Prostate gland (tissue), 2 donors: ENCODE results near the gene TPO. TPM values are rescaled to one million over a fixed set of nuclear protein-coding genes. Genes with fewer than 3 reads are reported as not detected.

ENCODE experiments used
- DNase-seq: peaks from one replicate; pipeline ENCODE4 v3.0.0-alpha.2; 2019; ENCODE audit warnings: low spot score
- H3K27ac ChIP-seq, 2 donors: fragments of 200-600 bp; sonication (generic); 2 replicates each; pipeline ENCODE4 v1.5.1; 2017 to 2019
- H3K27me3 ChIP-seq: fragments of 200-600 bp; sonication (generic); replicated peaks from 2 replicates; pipeline ENCODE4 v1.5.1; 2019; ENCODE audit not compliant: insufficient read depth
- H3K36me3 ChIP-seq, 2 donors: fragments of 200-600 bp; sonication (generic); 1 replicate in 1 of 2; 2 replicates in 1 of 2; pipeline versions ENCODE4 v1.5.1 to v1.8.1; 2017 to 2019
- H3K4me1 ChIP-seq: fragments of 200-600 bp; sonication (generic); replicated peaks from 2 replicates; pipeline ENCODE4 v1.5.1; 2019
- H3K4me3 ChIP-seq, 2 donors: fragments of 200-600 bp; sonication (generic); 2 replicates each; pipeline ENCODE4 v1.5.1; 2017 to 2019
- H3K9me3 ChIP-seq: fragments of 200-600 bp; sonication (generic); 2 replicates; pipeline ENCODE4 v1.5.1; 2017
- CTCF ChIP-seq, 4 experiments: fragments of 200-600 bp in 2 of 4; fragments of 450-650 bp in 2 of 4; sonication (generic) in 2 of 4; IDR thresholded peaks; 1 replicate in 3 of 4; 2 replicates in 1 of 4; pipeline ENCODE4 v1.5.1; 2016 to 2019; ENCODE audit warnings: antibody characterized with exemption in 4 of 4, mild to moderate bottlenecking in 2 of 4, moderate library complexity in 2 of 4
- POLR2A ChIP-seq: fragments of 450-650 bp; IDR thresholded peaks from one replicate; pipeline ENCODE4 v1.6.1; 2016; ENCODE audit warnings: antibody characterized with exemption, mild to moderate bottlenecking
- POLR2AphosphoS5 ChIP-seq: sonication (generic); formaldehyde crosslinking; IDR thresholded peaks from one replicate; pipeline ENCODE4 v1.6.1; 2017; ENCODE audit warnings: antibody characterized with exemption
- WGBS: methylation state at CpG from one replicate; pipeline ENCODE4 v1.1.5; 2018; 5-methylcytosine and 5-hydroxymethylcytosine counted together
- intact Hi-C: fragments of 100-400 bp; cut with DNase I; formaldehyde crosslinking; loops from one replicate; pipeline ENCODE4 v1.14.2; 2022
- total RNA-seq, 2 donors: library from RNA; depleted of rRNA; stranded (reverse); fragments of >200 nt; gene quantifications; one replicate each; pipeline ENCODE4 v1.1.0, GENCODE V29; 2016

Gene TPO
- total RNA-seq, 2 donors from 2014 or later: 0.82 to 1.4 TPM

- TF ChIP-seq POLR2AphosphoS5: no peak
- no peak for TF ChIP-seq CTCF (IDR thresholded peaks at IDR 0.05)
- TF ChIP-seq POLR2A: no peak
- DNase-seq: no peak
- Histone ChIP-seq H3K9me3 (no peaks in the 10 kb centered on the region), H3K4me3 (no peak overlapping the region), H3K36me3 (no peaks in the 10 kb centered on the region), H3K27me3 (no peaks in the 10 kb centered on the region), H3K27ac (no peak overlapping the region), H3K4me1 (no peaks in the 10 kb centered on the region)
- intact Hi-C loops: no loop called here
- 73% methylated on average over 7 of the region's 7 CpGs for WGBS
Observed at GRCh38 chr2:1498176-1498575, 84.9 kb downstream of the TPO start.

- Histone ChIP-seq H3K4me3 (no peak overlapping the region), H3K27ac (no peak overlapping the region), H3K9me3 (no peaks in the 10 kb centered on the region), H3K27me3 (no peaks in the 10 kb centered on the region), H3K4me1 (no peaks in the 10 kb centered on the region), H3K36me3 (no peaks in the 10 kb centered on the region)
- intact Hi-C loops: no loop called here
- TF ChIP-seq POLR2A (no peak), POLR2AphosphoS5 (no peak), CTCF (IDR thresholded peaks at IDR 0.05) (no peak)
- WGBS: 94% methylated on average over 13 of the region's 13 CpGs
- no peak for DNase-seq
Observed at GRCh38 chr2:1499033-1499795, 86.0 kb downstream of the TPO start.

GRCh38 chr2:1501038-1501851, 88.0 kb downstream of the TPO start:
- no peak overlapping the region for H3K27ac ChIP-seq
- H3K4me1 ChIP-seq: no peaks in the 10 kb centered on the region
- 93% methylated on average over 27 of the region's 27 CpGs for WGBS
- intact Hi-C loops: no loop called here
- no peak for TF ChIP-seq CTCF (IDR thresholded peaks at IDR 0.05)
- no peak for TF ChIP-seq POLR2AphosphoS5
- no peak for TF ChIP-seq POLR2A
- H3K27me3 ChIP-seq: no peaks in the 10 kb centered on the region
- DNase-seq: no peak
- no peaks in the 10 kb centered on the region for H3K9me3 ChIP-seq
- H3K36me3 ChIP-seq: no peaks in the 10 kb centered on the region
- H3K4me3 ChIP-seq: no peak overlapping the region

GRCh38 chr2:1501991-1502390, 88.7 kb downstream of the TPO start:
- DNase-seq: no peak
- no peaks in the 10 kb centered on the region for H3K27me3 ChIP-seq
- no peaks in the 10 kb centered on the region for H3K36me3 ChIP-seq
- no peak overlapping the region for H3K4me3 ChIP-seq
- no peak overlapping the region for H3K27ac ChIP-seq
- intact Hi-C loops: no loop called here
- no peaks in the 10 kb centered on the region for H3K4me1 ChIP-seq
- H3K9me3 ChIP-seq: no peaks in the 10 kb centered on the region
- 84% methylated on average over 6 of the region's 6 CpGs for WGBS
- TF ChIP-seq POLR2AphosphoS5 (no peak), CTCF (IDR thresholded peaks at IDR 0.05) (no peak), POLR2A (no peak)
